Ovary (tissue), 3 donors: ENCODE data around the gene WNT4.
A peak's percentile ranks its signal among the peaks of the same experiment; 100 is the strongest.

Source experiments
- POLR2A ChIP-seq: fragments of 450-650 bp; IDR thresholded peaks from one replicate; pipeline ENCODE4 v1.6.1; 2017; ENCODE audit warnings: antibody characterized with exemption, mild to moderate bottlenecking, moderate library complexity
- TF ChIP-seq, protein P1 (sequence below), 3 donors: fragments of 450-650 bp in 2 of 3; fragments of 200-600 bp in 1 of 3; IDR thresholded peaks; one replicate each; pipeline versions ENCODE4 v1.5.1 to v1.8.0; 2016 to 2022; ENCODE audit warnings: antibody characterized with exemption in 3 of 3, mild to moderate bottlenecking in 1 of 3
- donor health status: DM: no; HTN: no; CAD: no.

DNA sequence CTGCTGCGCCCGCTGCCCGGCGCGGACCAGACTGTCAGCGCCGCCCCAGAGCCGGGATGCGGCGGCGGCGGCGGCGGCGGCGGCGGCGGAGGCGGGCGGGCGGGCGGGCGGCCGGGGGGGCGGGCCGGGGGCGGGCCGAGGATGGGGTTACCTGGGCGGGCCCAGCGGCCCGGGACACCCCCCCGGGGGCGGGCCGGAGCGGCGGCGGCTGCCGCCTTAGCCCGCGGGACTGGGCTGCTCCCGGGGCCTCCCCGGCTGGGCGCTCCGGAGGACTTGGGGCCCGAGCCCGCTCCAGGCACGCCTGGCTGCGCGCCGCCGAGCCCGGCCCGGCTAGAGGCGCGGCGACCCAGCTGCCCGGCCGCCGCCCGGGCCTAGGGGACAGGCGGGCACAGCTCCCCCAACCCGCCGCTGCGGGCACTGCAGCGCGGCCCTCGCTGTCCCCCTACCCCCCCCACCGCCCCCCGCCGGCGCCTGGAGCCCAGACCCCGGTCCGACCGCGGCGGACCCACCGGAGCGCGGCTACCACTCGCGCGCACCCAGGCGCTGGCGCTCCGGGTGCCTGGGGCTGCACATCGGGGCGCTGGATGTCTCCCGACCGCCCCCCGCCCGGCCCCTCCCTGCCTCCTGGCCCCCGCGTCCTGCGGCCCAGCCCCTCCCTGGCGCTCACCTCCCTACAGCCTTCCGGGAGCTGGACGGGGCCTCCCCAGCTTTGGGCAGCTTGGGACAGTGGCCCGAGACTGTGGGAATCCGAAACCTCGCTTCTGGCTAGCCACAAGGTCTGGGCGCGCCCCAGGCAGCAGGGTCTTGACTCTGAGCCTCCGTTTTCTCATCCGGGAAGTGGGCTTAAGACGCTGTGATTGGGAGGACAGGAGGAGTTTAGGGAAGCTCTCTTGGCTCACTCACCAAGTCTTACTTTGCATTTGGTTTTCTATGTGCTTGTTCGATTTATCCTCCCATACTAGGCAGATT lies at the start of gene WNT4:
- TF ChIP-seq, protein P1, sequence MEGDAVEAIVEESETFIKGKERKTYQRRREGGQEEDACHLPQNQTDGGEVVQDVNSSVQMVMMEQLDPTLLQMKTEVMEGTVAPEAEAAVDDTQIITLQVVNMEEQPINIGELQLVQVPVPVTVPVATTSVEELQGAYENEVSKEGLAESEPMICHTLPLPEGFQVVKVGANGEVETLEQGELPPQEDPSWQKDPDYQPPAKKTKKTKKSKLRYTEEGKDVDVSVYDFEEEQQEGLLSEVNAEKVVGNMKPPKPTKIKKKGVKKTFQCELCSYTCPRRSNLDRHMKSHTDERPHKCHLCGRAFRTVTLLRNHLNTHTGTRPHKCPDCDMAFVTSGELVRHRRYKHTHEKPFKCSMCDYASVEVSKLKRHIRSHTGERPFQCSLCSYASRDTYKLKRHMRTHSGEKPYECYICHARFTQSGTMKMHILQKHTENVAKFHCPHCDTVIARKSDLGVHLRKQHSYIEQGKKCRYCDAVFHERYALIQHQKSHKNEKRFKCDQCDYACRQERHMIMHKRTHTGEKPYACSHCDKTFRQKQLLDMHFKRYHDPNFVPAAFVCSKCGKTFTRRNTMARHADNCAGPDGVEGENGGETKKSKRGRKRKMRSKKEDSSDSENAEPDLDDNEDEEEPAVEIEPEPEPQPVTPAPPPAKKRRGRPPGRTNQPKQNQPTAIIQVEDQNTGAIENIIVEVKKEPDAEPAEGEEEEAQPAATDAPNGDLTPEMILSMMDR (IDR thresholded peaks at IDR 0.05): peak in 1 of 3 donors; percentile 36
- no peak for TF ChIP-seq POLR2A
